Measurements from ENCODE around the gene SPTLC3. TPM values are rescaled to one million over a fixed set of nuclear protein-coding genes. Genes with fewer than 3 reads are reported as not detected.

The SPTLC3 gene
- total RNA-seq, 1 donor from 2014 or later: 0.18 TPM

GRCh38 chr20:13174402-13174801 lies 165.6 kb downstream of the SPTLC3 start:
- Mint-ChIP-seq H3K27ac (no peak overlapping the region), H3K4me3 (no peak overlapping the region), H3K4me1 (ENCODE audit: low read depth) (no peaks in the 10 kb centered on the region), H3K27me3 (ENCODE audit: insufficient read depth) (peaks cover 5% of the 10 kb centered on the region), H3K36me3 (ENCODE audit: low read depth) (no peaks in the 10 kb centered on the region), H3K9me3 (peaks cover 4% of the 10 kb centered on the region)
- intact Hi-C loops (cut with micrococcal nuclease): no loop called here
- no peak for DNase-seq (ENCODE audit: low spot score)

GRCh38 chr20:13180986-13181889 lies 172.5 kb downstream of the SPTLC3 start:
- H3K4me1 Mint-ChIP-seq (ENCODE audit: low read depth): no peaks in the 10 kb centered on the region
- DNase-seq (ENCODE audit: low spot score): no peak
- H3K4me3 Mint-ChIP-seq: no peak overlapping the region
- no peaks in the 10 kb centered on the region for H3K36me3 Mint-ChIP-seq (ENCODE audit: low read depth)
- H3K27ac Mint-ChIP-seq: no peak overlapping the region
- intact Hi-C loops (cut with micrococcal nuclease): no loop called here
- H3K27me3 Mint-ChIP-seq (ENCODE audit: insufficient read depth): peaks cover 13% of the 10 kb centered on the region
- no peaks in the 10 kb centered on the region for H3K9me3 Mint-ChIP-seq

GRCh38 chr20:13183005-13183404 lies 174.2 kb downstream of the SPTLC3 start:
- Mint-ChIP-seq H3K4me1 (ENCODE audit: low read depth) (no peaks in the 10 kb centered on the region), H3K9me3 (peaks cover 7% of the 10 kb centered on the region), H3K27me3 (ENCODE audit: insufficient read depth) (peaks cover 9% of the 10 kb centered on the region), H3K36me3 (ENCODE audit: low read depth) (no peaks in the 10 kb centered on the region), H3K4me3 (no peak overlapping the region), H3K27ac (no peak overlapping the region)
- intact Hi-C loops (cut with micrococcal nuclease): no loop called here
- no peak for DNase-seq (ENCODE audit: low spot score)

- Mint-ChIP-seq H3K4me3 (no peak overlapping the region), H3K27me3 (ENCODE audit: insufficient read depth) (peaks cover 6% of the 10 kb centered on the region), H3K36me3 (ENCODE audit: low read depth) (no peaks in the 10 kb centered on the region), H3K27ac (no peak overlapping the region), H3K9me3 (peaks cover 7% of the 10 kb centered on the region), H3K4me1 (ENCODE audit: low read depth) (no peaks in the 10 kb centered on the region)
- intact Hi-C loops (cut with micrococcal nuclease): no loop called here
- DNase-seq (ENCODE audit: low spot score): no peak
Observed at GRCh38 chr20:13186043-13186774, 177.4 kb downstream of the SPTLC3 start.

- intact Hi-C loops (cut with micrococcal nuclease): no loop called here
- no peaks in the 10 kb centered on the region for H3K36me3 Mint-ChIP-seq (ENCODE audit: low read depth)
- no peaks in the 10 kb centered on the region for H3K27me3 Mint-ChIP-seq (ENCODE audit: insufficient read depth)
- no peak overlapping the region for H3K27ac Mint-ChIP-seq
- H3K9me3 Mint-ChIP-seq: peaks cover 7% of the 10 kb centered on the region
- no peak for DNase-seq (ENCODE audit: low spot score)
- no peaks in the 10 kb centered on the region for H3K4me1 Mint-ChIP-seq (ENCODE audit: low read depth)
- no peak overlapping the region for H3K4me3 Mint-ChIP-seq
Observed at GRCh38 chr20:13187899-13188298, 179.1 kb downstream of the SPTLC3 start.

GRCh38 chr20:13199279-13199678 lies 190.5 kb downstream of the SPTLC3 start:
- no peaks in the 10 kb centered on the region for H3K36me3 Mint-ChIP-seq (ENCODE audit: low read depth)
- DNase-seq (ENCODE audit: low spot score): no peak
- no peaks in the 10 kb centered on the region for H3K27me3 Mint-ChIP-seq (ENCODE audit: insufficient read depth)
- H3K4me3 Mint-ChIP-seq: no peak overlapping the region
- H3K9me3 Mint-ChIP-seq: no peaks in the 10 kb centered on the region
- intact Hi-C loops (cut with micrococcal nuclease): no loop called here
- H3K4me1 Mint-ChIP-seq (ENCODE audit: low read depth): no peaks in the 10 kb centered on the region
- no peak overlapping the region for H3K27ac Mint-ChIP-seq

DNA sequence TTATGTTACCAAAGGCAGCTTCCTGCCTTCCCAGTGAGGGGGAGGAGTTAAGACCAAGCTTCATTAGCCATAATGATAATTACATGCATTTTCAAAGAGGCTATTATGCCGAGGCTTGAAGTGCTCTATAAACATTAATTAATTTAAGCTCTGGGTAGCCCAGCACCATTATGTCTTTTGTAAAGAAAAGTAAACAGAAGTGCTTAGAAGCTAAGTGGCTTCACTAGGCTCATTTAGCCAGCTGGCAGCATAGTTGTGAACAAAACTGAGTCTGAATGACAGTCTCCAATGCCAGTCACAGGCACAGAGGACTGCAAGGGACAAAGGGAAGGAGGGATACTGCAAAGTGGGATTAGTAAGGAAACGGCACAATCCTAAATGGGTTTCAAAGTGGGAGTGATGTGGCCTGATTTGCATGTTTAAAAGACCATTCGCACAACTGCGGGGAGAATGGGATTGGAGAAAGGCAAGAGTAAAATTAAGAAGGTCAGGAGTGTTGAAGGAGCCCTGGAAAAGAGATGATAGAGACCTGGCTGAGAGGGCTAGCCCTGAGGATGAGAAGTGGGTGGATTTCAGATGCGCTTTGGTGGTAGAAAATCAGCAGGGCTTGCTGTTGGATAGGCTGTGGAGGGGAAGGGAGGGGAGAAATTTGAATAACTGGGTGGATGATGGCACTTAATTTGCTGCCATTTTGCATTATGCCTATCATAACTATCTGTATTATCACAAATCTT lies 192.2 kb downstream of the SPTLC3 start:
- Mint-ChIP-seq H3K9me3 (no peaks in the 10 kb centered on the region), H3K36me3 (ENCODE audit: low read depth) (no peaks in the 10 kb centered on the region), H3K4me1 (ENCODE audit: low read depth) (no peaks in the 10 kb centered on the region), H3K27me3 (ENCODE audit: insufficient read depth) (no peaks in the 10 kb centered on the region), H3K27ac (no peak overlapping the region), H3K4me3 (no peak overlapping the region)
- intact Hi-C loops (cut with micrococcal nuclease): no loop called here
- no peak for DNase-seq (ENCODE audit: low spot score)

GRCh38 chr20:13202565-13202964 lies 193.8 kb downstream of the SPTLC3 start:
- Mint-ChIP-seq H3K4me1 (ENCODE audit: low read depth) (no peaks in the 10 kb centered on the region), H3K4me3 (no peak overlapping the region), H3K9me3 (no peaks in the 10 kb centered on the region), H3K27ac (no peak overlapping the region), H3K36me3 (ENCODE audit: low read depth) (no peaks in the 10 kb centered on the region), H3K27me3 (ENCODE audit: insufficient read depth) (peaks cover 4% of the 10 kb centered on the region)
- DNase-seq (ENCODE audit: low spot score): no peak
- intact Hi-C loops (cut with micrococcal nuclease): no loop called here

GRCh38 chr20:13205425-13205824 lies 196.7 kb downstream of the SPTLC3 start:
- Mint-ChIP-seq H3K9me3 (no peaks in the 10 kb centered on the region), H3K27ac (no peak overlapping the region), H3K4me1 (ENCODE audit: low read depth) (no peaks in the 10 kb centered on the region), H3K4me3 (no peak overlapping the region), H3K36me3 (ENCODE audit: low read depth) (no peaks in the 10 kb centered on the region), H3K27me3 (ENCODE audit: insufficient read depth) (peaks cover 8% of the 10 kb centered on the region)
- no peak for DNase-seq (ENCODE audit: low spot score)
- intact Hi-C loops (cut with micrococcal nuclease): no loop called here

GRCh38 chr20:13205848-13206434 lies 197.2 kb downstream of the SPTLC3 start:
- H3K27ac Mint-ChIP-seq: no peak overlapping the region
- no peaks in the 10 kb centered on the region for H3K36me3 Mint-ChIP-seq (ENCODE audit: low read depth)
- no peaks in the 10 kb centered on the region for H3K4me1 Mint-ChIP-seq (ENCODE audit: low read depth)
- intact Hi-C loops (cut with micrococcal nuclease): no loop called here
- H3K9me3 Mint-ChIP-seq: no peaks in the 10 kb centered on the region
- no peak for DNase-seq (ENCODE audit: low spot score)
- no peak overlapping the region for H3K4me3 Mint-ChIP-seq
- peaks cover 8% of the 10 kb centered on the region for H3K27me3 Mint-ChIP-seq (ENCODE audit: insufficient read depth)

GRCh38 chr20:13207016-13207415 lies 198.2 kb downstream of the SPTLC3 start:
- Mint-ChIP-seq H3K27me3 (ENCODE audit: insufficient read depth) (peaks cover 8% of the 10 kb centered on the region), H3K4me1 (ENCODE audit: low read depth) (no peaks in the 10 kb centered on the region), H3K27ac (no peak overlapping the region), H3K4me3 (no peak overlapping the region), H3K36me3 (ENCODE audit: low read depth) (no peaks in the 10 kb centered on the region), H3K9me3 (no peaks in the 10 kb centered on the region)
- intact Hi-C loops (cut with micrococcal nuclease): no loop called here
- no peak for DNase-seq (ENCODE audit: low spot score)

GRCh38 chr20:13211956-13212618 lies 203.3 kb downstream of the SPTLC3 start:
- Mint-ChIP-seq H3K36me3 (ENCODE audit: low read depth) (no peaks in the 10 kb centered on the region), H3K4me3 (no peak overlapping the region), H3K27ac (no peak overlapping the region), H3K4me1 (ENCODE audit: low read depth) (peaks cover 6% of the 10 kb centered on the region), H3K9me3 (peaks cover 4% of the 10 kb centered on the region), H3K27me3 (ENCODE audit: insufficient read depth) (peaks cover 51% of the 10 kb centered on the region)
- intact Hi-C loops (cut with micrococcal nuclease): loop anchor here (1.0 to 5.0 kb wide), 2 partner anchors 17 to 35 kb away; no protein-coding TSS in a partner anchor
- no peak for DNase-seq (ENCODE audit: low spot score)
